Neural crest cell (in vitro differentiated cells): ENCODE data around the gene FAM9A. TPM values are rescaled to one million over a fixed set of nuclear protein-coding genes. Genes with fewer than 3 reads are reported as not detected.
"Not testable (repeated sequence)": the region's sequence is repeated elsewhere in the genome, so short reads cannot be mapped to it uniquely, and the experiment has no call there.

Experiments used
- DNase-seq: peaks from one replicate; pipeline ENCODE4 v3.0.0; 2021; ENCODE audit warnings: low read depth, mixed read lengths, low spot score
- H3K27ac Mint-ChIP-seq: one replicate; pipeline ENCODE4 v1.8.0; 2021; ENCODE audit warnings: mild to moderate bottlenecking, mixed read lengths; ENCODE audit not compliant: unreplicated experiment
- H3K27me3 Mint-ChIP-seq: 2 replicates; pipeline ENCODE4 v1.8.0; 2021; ENCODE audit warnings: low read depth, mild to moderate bottlenecking, mixed read lengths
- H3K36me3 Mint-ChIP-seq: 2 replicates; pipeline ENCODE4 v1.8.0; 2021; ENCODE audit warnings: low read depth, mild to moderate bottlenecking, mixed read lengths
- H3K4me1 Mint-ChIP-seq: 2 replicates; pipeline ENCODE4 v1.8.0; 2021; ENCODE audit warnings: mixed read lengths
- H3K4me3 Mint-ChIP-seq: one replicate; pipeline ENCODE4 v1.8.0; 2021; ENCODE audit warnings: mild to moderate bottlenecking, mixed read lengths
- H3K9me3 Mint-ChIP-seq: 2 replicates; pipeline ENCODE4 v1.8.0; 2021; ENCODE audit warnings: mixed read lengths
- CTCF ChIP-seq: fragments of 200-600 bp; sonication (generic); conservative IDR thresholded peaks from 2 replicates; pipeline ENCODE4 v1.5.0; 2021; ENCODE audit warnings: antibody characterized with exemption, mild to moderate bottlenecking
- total RNA-seq: library from RNA; stranded (reverse); gene quantifications from 2 replicates; pipeline ENCODE4 v1.2.1, GENCODE V29; 2021

Gene FAM9A
- total RNA-seq, 1 donor from 2014 or later = not detected

GRCh38 chrX:8805974-8806373, 4.8 kb upstream of the FAM9A start:
- TF ChIP-seq CTCF = no peak
- peaks cover 5% of the 10 kb centered on the region for H3K9me3 Mint-ChIP-seq
- H3K27ac Mint-ChIP-seq = no peak overlapping the region
- no peak overlapping the region for H3K4me3 Mint-ChIP-seq
- H3K27me3 Mint-ChIP-seq = no peaks in the 10 kb centered on the region
- no peak for DNase-seq
- no peaks in the 10 kb centered on the region for H3K36me3 Mint-ChIP-seq
- no peaks in the 10 kb centered on the region for H3K4me1 Mint-ChIP-seq

- no peak overlapping the region for H3K27ac Mint-ChIP-seq
- DNase-seq = no peak
- no peaks in the 10 kb centered on the region for H3K27me3 Mint-ChIP-seq
- H3K36me3 Mint-ChIP-seq = no peaks in the 10 kb centered on the region
- H3K9me3 Mint-ChIP-seq = peaks cover 5% of the 10 kb centered on the region
- TF ChIP-seq CTCF = no peak
- H3K4me1 Mint-ChIP-seq = no peaks in the 10 kb centered on the region
- no peak overlapping the region for H3K4me3 Mint-ChIP-seq
Measured at GRCh38 chrX:8805046-8805445, 3.9 kb upstream of the FAM9A start.

GRCh38 chrX:8803326-8803725, 2.1 kb upstream of the FAM9A start:
- Mint-ChIP-seq H3K4me3 (no peak overlapping the region), H3K36me3 (no peaks in the 10 kb centered on the region), H3K4me1 (no peaks in the 10 kb centered on the region), H3K9me3 (peaks cover 5% of the 10 kb centered on the region), H3K27me3 (no peaks in the 10 kb centered on the region), H3K27ac (no peak overlapping the region)
- DNase-seq = no peak
- TF ChIP-seq CTCF = no peak

- not testable (repeated sequence) for H3K27me3 Mint-ChIP-seq, H3K27ac Mint-ChIP-seq, H3K4me3 Mint-ChIP-seq, DNase-seq, H3K4me1 Mint-ChIP-seq, H3K36me3 Mint-ChIP-seq, H3K9me3 Mint-ChIP-seq
Measured at GRCh38 chrX:8800351-8800750, 832 bp downstream of the FAM9A start.

- not testable (repeated sequence) for H3K4me1 Mint-ChIP-seq, H3K9me3 Mint-ChIP-seq, H3K36me3 Mint-ChIP-seq
Measured at GRCh38 chrX:8799281-8799680, 1.9 kb downstream of the FAM9A start.

GRCh38 chrX:8798702-8799101, 2.5 kb downstream of the FAM9A start:
- not testable (repeated sequence) for H3K27ac Mint-ChIP-seq, H3K36me3 Mint-ChIP-seq, H3K4me3 Mint-ChIP-seq, DNase-seq, H3K4me1 Mint-ChIP-seq, H3K27me3 Mint-ChIP-seq, H3K9me3 Mint-ChIP-seq

More at GRCh38 chrX:8799281-8799680, 1.9 kb downstream of the FAM9A start:
- H3K27me3 Mint-ChIP-seq, DNase-seq, H3K27ac Mint-ChIP-seq, H3K4me3 Mint-ChIP-seq: not testable (repeated sequence)

- H3K4me1 Mint-ChIP-seq, DNase-seq: not testable (repeated sequence)
Measured at GRCh38 chrX:8787119-8787518, 14.1 kb downstream of the FAM9A start.

GRCh38 chrX:8784162-8784561, 17.0 kb downstream of the FAM9A start:
- DNase-seq = no peak
- Mint-ChIP-seq H3K27me3 (no peaks in the 10 kb centered on the region), H3K4me1 (no peaks in the 10 kb centered on the region), H3K9me3 (no peaks in the 10 kb centered on the region), H3K4me3 (no peak overlapping the region), H3K27ac (no peak overlapping the region), H3K36me3 (no peaks in the 10 kb centered on the region)
- TF ChIP-seq CTCF = no peak

More at GRCh38 chrX:8787119-8787518, 14.1 kb downstream of the FAM9A start:
- not testable (repeated sequence) for H3K9me3 Mint-ChIP-seq, H3K36me3 Mint-ChIP-seq, H3K27me3 Mint-ChIP-seq, H3K4me3 Mint-ChIP-seq, H3K27ac Mint-ChIP-seq
